PC-9 (cell line): Measurements from ENCODE around the gene PUM2.

ENCODE experiments used
- CTCF ChIP-seq: fragments of 200-600 bp; sonication (generic); conservative IDR thresholded peaks from 2 replicates; pipeline ENCODE4 v1.6.1; 2017; ENCODE audit warnings: mixed run types, antibody characterized with exemption, mild to moderate bottlenecking, moderate library complexity
- EZH2 ChIP-seq: fragments of 200-600 bp; sonication (generic); IDR thresholded peaks from 2 replicates; pipeline ENCODE4 v1.8.0; 2017; ENCODE audit warnings: antibody characterized with exemption, low read depth

DNA sequence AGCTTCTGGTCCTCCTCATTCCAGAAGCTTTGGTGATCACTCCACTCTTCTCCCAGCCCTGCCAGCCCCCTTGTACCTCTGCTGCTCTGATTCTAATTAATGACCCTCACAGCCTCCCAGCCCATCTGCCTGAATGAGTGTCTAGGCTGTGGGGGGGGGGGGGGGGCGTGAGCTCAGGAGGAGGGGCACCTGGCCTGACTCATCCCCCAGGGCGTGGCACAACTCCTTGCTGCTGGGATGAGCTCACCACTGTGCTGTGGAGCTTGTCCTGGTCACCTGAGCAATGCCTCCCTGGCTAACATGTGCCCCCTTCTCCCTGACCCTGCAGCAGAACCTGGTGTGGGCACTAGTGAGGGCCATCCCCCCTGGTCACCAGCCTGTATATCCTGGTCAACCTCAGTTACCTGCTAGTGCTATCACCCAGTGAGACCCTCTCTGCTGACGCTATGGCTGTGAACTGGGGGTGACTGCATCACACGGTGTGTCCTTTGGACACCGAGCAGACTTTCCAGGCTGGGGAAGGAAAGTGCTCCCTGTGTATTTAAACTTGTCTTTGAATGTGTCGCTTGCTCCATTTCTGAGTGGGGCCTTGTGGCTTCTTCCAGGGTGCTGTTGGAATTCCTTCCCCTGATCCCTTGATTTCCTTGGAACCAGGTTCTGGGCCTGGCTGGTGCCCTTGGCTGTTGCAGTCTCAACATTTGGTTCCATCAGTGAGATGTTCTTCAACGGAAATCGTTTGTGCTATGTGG lies 41.5 kb upstream of the PUM2 start:
- TF ChIP-seq CTCF (no peak), EZH2 (no peak)
